GM18861 (cell line): ENCODE measurements around the gene NEK5.

Experiments
- ATAC-seq: cut with Tn5 transposase; IDR thresholded peaks from one replicate; pipeline ENCODE4 v1.9.1; 2021; ENCODE audit not compliant: unreplicated experiment

The NEK5 gene

GRCh38 chr13:52011632-52012511 lies 117.0 kb downstream of the NEK5 start, which contains the start of gene ALG11:
ALG11 (plus strand) TSS chr13:52012398; CDS start chr13:52012419, 21 bp downstream.
- ATAC-seq, result peak; percentile 99

DNA sequence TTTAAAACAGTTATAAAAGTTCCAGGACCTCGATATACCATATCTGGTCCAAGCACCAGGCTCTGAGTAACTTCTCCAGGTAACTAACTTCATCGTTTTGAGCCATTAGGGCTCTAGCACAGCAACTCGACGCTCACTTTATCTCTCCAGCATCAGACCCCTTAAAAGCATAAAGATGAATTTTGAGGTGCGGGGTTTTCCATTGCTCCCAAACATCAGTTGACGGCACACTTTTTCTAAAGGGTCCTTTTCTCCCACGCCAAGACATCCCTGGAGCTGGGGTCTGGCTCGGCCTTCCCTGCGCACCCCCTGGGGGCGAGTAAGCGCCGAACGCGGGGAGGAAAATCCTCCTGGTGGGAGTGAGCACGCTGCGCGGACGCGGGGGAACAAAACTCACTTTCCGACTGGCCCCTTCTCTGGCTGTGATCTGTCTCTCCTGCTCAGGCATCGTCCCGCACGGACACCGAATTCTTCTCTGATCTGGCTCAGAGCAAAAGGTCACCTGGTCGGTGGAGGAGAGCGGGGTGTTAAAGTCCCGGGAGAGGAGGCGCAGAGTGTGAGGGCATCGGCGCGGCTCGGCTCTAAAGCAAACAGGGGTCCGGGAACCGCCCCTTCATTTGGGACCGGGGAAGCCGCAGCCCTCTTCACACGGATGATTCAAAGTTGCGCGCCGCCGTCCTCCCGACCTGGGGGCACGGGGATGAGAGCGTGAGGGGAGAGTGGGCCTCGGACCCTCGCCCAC lies 117.8 kb downstream of the NEK5 start, which contains the start of gene ATP7B:
TSS of gene ATP7B (minus strand) at position 561 of the 742 bp plus-strand sequence. CDS start at position 448, 113 bp downstream.
- no peak for ATAC-seq

DNA sequence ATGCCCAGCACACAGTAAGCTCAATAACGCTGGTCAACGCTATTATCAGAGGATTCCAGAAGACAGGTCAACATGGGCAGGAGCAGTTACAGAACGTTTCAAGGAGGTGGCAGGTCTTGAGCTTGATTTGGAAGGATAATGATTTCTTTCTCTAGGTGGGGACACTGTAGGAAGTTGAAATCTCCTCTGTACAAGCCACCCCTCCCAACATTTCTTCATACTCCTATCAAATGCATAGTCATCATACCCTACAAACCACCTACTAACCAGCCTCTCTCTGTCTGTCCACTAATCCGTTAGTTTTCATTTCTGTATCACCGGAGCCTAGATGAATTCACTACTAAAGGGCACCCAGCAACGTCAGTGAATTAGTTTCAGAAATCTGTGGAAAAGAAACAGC lies 118.9 kb downstream of the NEK5 start:
- ATAC-seq, result no peak

DNA sequence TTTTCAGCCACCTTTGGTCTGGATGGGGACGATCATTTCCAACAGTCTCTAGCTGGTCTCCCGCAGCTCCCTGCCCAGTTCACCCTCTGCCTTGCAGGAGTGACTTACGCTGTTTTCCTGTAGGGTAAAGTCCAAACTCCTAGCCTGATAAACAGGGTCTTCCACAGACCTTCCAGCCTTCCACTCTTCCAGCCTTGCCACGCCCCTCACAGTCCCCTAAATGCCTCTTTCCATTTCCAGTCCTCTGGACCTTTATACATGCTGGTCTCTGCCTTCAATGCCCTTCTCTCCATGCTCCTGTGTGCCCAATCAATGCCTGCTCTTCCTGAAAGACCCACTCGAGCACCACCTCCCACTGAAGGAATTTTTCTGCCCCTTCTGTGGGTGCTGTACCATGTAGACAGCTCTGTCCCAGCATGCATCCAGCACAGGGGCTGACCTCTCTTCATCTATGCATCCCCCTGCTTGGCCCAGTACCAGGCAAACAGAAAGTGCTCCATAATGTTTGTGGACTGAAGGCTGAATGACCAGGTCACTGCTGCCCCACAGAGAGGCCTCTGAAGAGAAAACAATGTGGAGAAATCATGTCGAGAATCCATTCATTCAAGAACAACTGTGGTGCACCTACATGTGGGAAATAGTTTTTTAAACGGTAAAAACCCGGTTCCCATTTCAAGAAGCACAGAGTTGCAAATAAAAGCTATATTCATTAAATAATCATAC lies 122.2 kb downstream of the NEK5 start:
- ATAC-seq, result no peak

GRCh38 chr13:52005841-52006522 lies 122.9 kb downstream of the NEK5 start:
- no peak for ATAC-seq

GRCh38 chr13:52004511-52005170 lies 124.2 kb downstream of the NEK5 start:
- no peak for ATAC-seq

- ATAC-seq, result no peak
Measured at GRCh38 chr13:52003541-52003940, 125.3 kb downstream of the NEK5 start.

- ATAC-seq, result no peak
Measured at GRCh38 chr13:52002361-52002760, 126.5 kb downstream of the NEK5 start.

DNA sequence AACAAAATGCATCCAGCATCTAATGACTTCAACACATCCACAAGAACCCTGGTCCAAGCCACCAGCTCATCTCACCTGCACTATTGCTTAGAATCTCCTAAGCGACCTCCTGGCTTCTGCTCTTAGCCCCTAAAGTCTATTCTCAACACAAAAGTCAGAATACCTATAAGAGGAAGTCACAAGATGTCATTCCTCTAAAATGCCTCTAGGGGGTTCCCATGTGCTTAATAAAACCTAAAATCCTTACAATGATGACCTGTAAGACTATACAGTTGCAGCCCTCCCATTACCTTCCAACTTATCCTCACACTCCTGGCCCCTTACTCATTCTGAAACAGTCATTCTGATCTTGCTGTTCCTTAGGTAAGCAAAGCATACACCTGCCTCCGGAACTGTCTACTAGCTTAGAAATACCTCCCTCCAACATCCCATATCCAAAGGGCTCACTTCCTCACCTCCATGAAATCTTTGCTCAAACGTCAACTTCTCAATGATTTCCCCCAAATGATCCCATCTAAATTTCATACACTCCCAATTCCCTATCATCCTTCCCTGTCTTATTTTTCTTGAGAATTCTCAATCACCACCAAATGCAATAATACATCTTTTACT lies 127.6 kb downstream of the NEK5 start:
- peak; percentile 86 for ATAC-seq

- ATAC-seq, result no peak
Measured at GRCh38 chr13:51999921-52000320, 129.0 kb downstream of the NEK5 start.

DNA sequence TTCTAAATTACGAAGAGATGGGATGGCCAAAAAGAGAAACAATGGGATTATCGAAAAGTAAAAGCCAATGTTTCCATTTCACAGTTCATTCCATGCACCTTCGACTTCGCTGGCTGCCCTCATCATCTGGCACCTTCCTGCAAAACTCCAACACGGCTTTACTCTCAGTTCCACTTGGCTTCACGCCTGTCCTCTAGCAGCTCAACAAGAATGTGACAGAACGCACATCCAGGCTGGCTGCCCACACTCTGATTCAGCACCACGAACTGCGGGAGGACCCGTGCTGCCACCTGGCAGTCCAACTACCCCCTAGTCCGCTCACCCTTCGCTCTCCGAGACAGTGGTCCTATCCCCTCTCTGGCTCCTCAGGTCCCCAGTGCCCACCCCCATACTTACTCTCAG lies 129.4 kb downstream of the NEK5 start:
- ATAC-seq, result no peak

GRCh38 chr13:51998723-51999509 lies 130.0 kb downstream of the NEK5 start:
- ATAC-seq, result no peak

GRCh38 chr13:51997641-51998330 lies 131.1 kb downstream of the NEK5 start:
- no peak for ATAC-seq

- ATAC-seq, result no peak
Measured at GRCh38 chr13:51997186-51997585, 131.7 kb downstream of the NEK5 start.

DNA sequence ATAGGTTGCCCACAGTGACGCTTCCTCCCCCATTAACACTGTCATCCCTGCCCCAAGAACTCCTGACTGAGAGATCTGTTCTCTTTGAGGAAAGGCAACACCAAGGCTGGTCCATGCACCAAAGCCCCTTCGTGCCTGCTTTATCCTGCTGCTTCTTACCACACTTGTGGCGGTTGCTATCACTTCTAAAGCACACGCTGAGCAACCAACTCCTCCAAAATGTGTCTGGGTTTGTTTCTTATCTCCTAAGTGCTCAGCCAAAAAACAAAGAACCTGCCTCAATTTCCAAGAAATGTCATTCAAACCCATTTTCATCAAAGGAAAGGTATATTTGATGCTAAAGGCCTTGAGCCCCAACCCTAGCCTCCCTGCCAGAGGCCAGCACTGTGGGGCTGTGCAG lies 132.2 kb downstream of the NEK5 start:
- ATAC-seq, result no peak

GRCh38 chr13:51995677-51996551 lies 133.0 kb downstream of the NEK5 start:
- ATAC-seq, result no peak

- no peak for ATAC-seq
Measured at GRCh38 chr13:51993713-51994112, 135.2 kb downstream of the NEK5 start.
